HG03103 (cell line): ENCODE measurements around the gene RFESD.

Experiments
- ATAC-seq: cut with Tn5 transposase; IDR thresholded peaks from one replicate; pipeline ENCODE4 v1.9.1; 2021; ENCODE audit warnings: low read depth; ENCODE audit not compliant: unreplicated experiment

RFESD gene

GRCh38 chr5:95660060-95660459, 13.5 kb downstream of the RFESD start:
- ATAC-seq: no peak

- ATAC-seq: no peak
Measured at GRCh38 chr5:95662946-95663345, 16.4 kb downstream of the RFESD start.

- no peak for ATAC-seq
Measured at GRCh38 chr5:95664204-95664786, 17.7 kb downstream of the RFESD start.

DNA sequence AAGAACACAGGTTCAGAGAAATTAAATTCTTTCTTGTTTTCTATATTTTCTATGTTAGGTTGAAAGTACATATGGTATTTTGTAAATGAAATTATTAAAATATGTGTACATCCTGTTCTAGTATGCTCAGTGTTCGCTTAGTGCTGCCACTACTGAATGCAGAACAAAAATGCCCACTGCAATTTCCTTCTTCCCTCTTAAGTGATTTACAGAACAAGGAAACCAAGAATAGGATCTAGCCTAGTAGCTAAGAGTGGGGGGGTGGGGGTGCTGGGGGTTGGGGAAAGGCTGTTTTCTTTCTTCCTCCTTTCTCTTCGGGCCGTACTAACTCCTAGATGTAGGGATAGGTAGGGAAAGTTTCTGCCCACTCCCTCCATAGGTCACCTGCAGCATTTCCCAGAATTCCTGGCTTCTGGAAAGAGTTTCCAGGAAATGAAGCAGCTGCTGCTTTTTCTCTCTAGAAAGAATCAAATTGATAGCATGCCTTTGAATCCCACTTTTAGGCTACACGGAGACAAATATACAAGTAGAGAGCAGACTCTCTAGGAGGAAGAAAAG, 20.6 kb downstream of the RFESD start:
- ATAC-seq: no peak

GRCh38 chr5:95667678-95668077, 21.1 kb downstream of the RFESD start:
- ATAC-seq: no peak

DNA sequence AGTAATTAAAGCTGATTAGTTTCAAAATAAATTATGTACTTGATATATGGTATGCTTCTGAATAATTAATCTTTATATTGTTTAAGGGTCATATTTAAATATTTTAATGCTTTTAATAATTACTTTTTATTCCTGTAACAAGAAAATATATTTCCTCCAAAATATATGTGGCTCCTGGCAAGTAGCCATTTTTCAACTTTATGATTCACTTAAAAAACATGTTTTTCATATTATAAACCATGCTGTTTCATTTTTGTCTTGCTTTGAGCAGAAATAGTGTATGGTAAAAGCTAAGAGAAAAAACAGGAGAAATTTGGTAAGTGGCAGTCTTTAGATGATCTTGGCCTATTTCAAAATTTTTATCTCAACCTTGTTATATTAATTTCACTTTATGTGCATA, 21.6 kb downstream of the RFESD start:
- no peak for ATAC-seq

- ATAC-seq: no peak
Measured at GRCh38 chr5:95668728-95669127, 22.2 kb downstream of the RFESD start.

- ATAC-seq: no peak
Measured at GRCh38 chr5:95669540-95669939, 23.0 kb downstream of the RFESD start.

DNA sequence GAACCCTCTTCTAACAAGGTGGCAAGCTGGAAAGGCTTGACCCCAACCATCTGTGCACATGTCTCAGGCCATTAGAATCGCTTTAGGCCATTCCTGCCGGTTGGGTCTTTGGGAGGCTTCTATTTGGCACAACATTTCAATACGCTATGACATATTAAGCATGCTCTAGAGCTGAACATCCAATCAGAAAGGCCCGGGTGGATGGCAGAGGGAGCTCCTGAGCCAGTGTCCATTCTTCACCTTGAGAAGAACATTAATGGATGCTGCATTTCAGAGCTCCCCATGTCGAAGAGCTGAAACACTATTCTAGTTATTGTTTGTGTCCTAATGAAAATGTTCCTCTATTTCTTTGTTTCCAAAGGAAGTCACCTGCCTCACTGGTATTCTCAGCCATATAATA, 23.4 kb downstream of the RFESD start:
- ATAC-seq: no peak

- no peak for ATAC-seq
Measured at GRCh38 chr5:95670568-95670967, 24.0 kb downstream of the RFESD start.

GRCh38 chr5:95671826-95672225, 25.2 kb downstream of the RFESD start:
- no peak for ATAC-seq

DNA sequence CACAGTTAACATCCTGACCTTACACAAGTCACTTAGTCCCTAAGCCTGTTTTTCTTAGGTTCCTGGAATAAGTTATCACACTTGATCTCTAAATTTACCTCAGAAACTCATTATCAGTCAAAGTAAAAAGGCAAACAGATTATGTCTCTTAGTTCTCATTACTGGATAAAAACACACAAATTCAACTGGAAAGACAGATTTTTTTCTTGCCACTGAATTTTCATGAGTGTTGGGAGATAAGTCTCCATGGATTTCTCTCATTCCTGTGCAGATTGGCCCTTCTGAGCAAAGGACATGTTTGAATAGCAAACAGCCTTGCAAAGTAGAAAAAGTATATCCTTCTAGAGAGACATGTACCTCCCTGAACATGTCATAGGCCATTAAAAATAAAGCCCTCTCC, 26.1 kb downstream of the RFESD start:
- no peak for ATAC-seq

DNA sequence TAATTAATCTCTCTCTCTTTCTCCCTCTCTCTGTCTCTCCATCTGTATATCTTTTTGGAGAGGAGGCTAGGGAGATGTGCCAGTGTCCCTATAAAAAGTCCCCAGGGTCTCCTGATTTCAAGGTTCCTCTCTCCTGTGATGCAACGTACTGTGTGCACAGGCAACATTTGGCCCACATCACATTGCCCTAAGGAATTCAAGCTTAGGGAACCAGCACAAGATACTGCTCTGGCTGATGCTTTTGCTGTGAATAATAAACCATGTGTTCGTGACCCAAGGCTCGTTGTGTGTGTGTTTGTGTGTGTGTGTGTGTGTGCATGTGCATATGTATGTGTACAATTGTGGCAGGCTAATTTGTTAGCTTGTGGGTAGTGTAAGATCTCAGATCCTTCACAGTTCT, 26.5 kb downstream of the RFESD start:
- no peak for ATAC-seq

- ATAC-seq: no peak
Measured at GRCh38 chr5:95682891-95683290, 36.3 kb downstream of the RFESD start, which contains the start of gene SPATA9. Gene SPATA9, minus strand, starts transcription at chr5:95682991. Its CDS starts 137 bp downstream, at chr5:95682854.

GRCh38 chr5:95684361-95684760, 37.8 kb downstream of the RFESD start:
- ATAC-seq: no peak

GRCh38 chr5:95686651-95687050, 40.1 kb downstream of the RFESD start:
- ATAC-seq: no peak

DNA sequence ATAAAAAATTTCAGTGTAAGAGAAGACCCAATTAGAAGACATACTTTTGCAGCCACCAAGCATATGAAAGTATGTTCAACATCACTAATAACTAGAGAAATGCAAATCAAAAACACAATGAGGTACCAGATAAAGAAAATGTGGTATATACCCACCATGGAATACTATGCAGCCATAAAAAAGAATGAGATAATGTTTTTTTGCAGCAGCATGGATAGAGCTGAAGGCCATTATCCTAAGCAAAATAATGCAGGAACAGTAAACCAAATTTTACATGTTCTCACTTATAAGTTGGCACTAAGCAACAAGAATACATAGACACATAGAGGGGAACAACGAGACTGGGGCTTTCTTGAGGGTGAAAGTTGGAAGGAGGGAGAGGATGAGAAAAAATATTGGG, 43.1 kb downstream of the RFESD start:
- ATAC-seq: no peak

DNA sequence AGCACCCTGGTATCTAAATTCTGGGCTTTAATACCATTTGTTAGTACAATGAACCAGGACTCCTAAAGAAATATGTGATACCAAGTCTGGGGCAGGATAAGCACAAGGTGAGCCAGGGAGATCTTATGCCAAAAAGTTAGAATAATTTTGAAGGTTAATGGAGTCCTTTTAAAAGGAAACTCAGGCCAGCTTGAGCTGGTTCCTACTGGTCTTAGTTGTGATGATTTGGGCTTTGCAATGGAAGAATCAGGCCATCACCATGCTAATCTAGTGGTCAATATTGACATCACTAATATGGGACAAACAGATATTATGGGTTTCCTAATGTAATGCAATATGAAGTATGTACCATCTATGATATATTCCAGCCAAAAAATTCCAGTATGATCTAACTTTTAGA, 43.8 kb downstream of the RFESD start:
- ATAC-seq: no peak

DNA sequence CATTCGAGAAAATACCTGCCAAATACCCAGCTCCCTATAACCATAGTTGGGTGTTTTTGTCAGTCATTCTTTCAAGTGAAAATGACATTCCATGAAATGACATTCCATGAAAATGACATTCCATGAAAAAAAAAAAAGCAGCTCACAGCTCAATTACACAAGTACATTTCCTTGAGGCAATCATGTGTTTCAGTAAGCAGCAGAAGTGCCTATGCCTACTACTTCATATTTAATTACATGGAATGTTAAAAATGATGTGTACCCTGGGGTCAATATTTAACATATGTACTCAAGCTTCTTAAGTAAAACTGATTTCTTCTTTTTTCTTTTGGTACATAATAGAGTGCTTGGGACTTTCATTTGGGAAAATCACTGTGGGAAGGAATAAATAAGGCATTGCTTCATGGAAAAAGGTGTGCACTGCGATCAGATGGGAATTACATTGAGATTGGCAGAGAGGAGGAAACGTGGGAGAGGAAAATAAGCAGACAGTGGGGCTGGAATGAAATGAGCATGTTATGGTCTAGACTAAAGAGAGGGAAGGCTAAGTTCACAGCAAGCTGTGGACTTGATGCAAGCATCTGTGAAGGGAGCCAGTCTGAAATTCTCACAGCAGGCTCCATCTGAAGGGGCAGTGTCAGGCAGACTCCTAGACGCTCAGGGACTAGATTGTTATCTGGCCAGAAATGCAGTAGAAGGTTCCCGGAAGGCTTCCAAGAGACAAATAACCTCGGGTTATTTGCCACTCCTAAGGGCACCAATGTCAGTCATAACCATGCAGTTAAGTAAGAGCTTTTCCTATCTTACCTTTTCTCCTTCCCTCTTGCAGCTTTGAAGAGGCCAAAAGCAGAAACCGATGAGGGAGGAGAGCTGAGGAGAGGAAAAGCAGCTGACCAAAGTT, 51.5 kb downstream of the RFESD start:
- no peak for ATAC-seq

- ATAC-seq: no peak
Measured at GRCh38 chr5:95699337-95699736, 52.8 kb downstream of the RFESD start.

DNA sequence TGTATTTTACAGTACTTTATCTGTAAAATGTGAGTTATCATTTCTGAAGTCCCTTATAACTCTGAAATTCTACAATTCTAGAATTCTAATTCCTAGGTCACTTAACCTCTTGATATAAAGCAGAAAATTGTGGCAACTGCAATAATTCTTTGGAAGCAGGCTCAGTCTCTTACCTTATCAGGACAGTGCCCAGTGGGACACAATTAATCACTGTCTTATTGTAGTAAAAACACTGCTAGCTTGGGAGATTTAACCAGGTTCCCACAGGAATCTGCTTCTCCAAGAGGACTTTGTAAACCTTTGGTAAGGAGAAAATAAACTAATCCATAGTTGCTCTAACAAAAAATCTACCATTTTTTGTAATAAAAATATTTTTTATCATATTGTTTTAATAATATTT, 54.5 kb downstream of the RFESD start:
- no peak for ATAC-seq

GRCh38 chr5:95704150-95704549, 57.6 kb downstream of the RFESD start:
- no peak for ATAC-seq
